COLO668 (cell line): ENCODE data around the gene CDC42BPA.
"Not testable (repeated sequence)": the region's sequence is repeated elsewhere in the genome, so short reads cannot be mapped to it uniquely, and the experiment has no call there.

Experiments used
- DNase-seq: peaks from one replicate; lab custom pipeline; 2025; ENCODE audit not compliant: unreplicated experiment; lab: John Stamatoyannopoulos, UW

Gene CDC42BPA

GRCh38 chr1:227002531-227003049 lies 315.7 kb downstream of the CDC42BPA start:
- no peak for DNase-seq

GRCh38 chr1:226999579-226999978 lies 318.7 kb downstream of the CDC42BPA start:
- not testable (repeated sequence) for DNase-seq

GRCh38 chr1:226995365-226996332 lies 322.6 kb downstream of the CDC42BPA start:
- no peak for DNase-seq

GRCh38 chr1:226994586-226995364 lies 323.5 kb downstream of the CDC42BPA start:
- DNase-seq, result no peak

- DNase-seq, result no peak
These were observed 324.3 kb downstream of the CDC42BPA start for GRCh38 chr1:226993814-226994585.

- no peak for DNase-seq
These were observed 326.4 kb downstream of the CDC42BPA start for GRCh38 chr1:226991920-226992319.

GRCh38 chr1:226990133-226990716 lies 328.1 kb downstream of the CDC42BPA start:
- DNase-seq, result no peak

GRCh38 chr1:226989085-226989920 lies 329.0 kb downstream of the CDC42BPA start:
- no peak for DNase-seq

GRCh38 chr1:226988334-226988666 lies 330.0 kb downstream of the CDC42BPA start:
- DNase-seq, result no peak

- no peak for DNase-seq
These were observed 330.5 kb downstream of the CDC42BPA start for GRCh38 chr1:226987623-226988333.

- DNase-seq, result no peak
These were observed 331.1 kb downstream of the CDC42BPA start for GRCh38 chr1:226987179-226987536.

GRCh38 chr1:226986496-226987178 lies 331.7 kb downstream of the CDC42BPA start:
- no peak for DNase-seq

GRCh38 chr1:226985839-226986463 lies 332.3 kb downstream of the CDC42BPA start:
- DNase-seq, result no peak

- no peak for DNase-seq
These were observed 333.0 kb downstream of the CDC42BPA start for GRCh38 chr1:226985239-226985838.

- no peak for DNase-seq
These were observed 333.6 kb downstream of the CDC42BPA start for GRCh38 chr1:226984521-226985238.

GRCh38 chr1:226983992-226984364 lies 334.3 kb downstream of the CDC42BPA start:
- no peak for DNase-seq
